HG02981 (cell line): ENCODE measurements around the gene SAP30.

Source experiments
- ATAC-seq: cut with Tn5 transposase; IDR thresholded peaks from one replicate; pipeline ENCODE4 v1.9.1; 2021; ENCODE audit warnings: mild to moderate bottlenecking, moderate library complexity; ENCODE audit not compliant: unreplicated experiment

Gene SAP30

GRCh38 chr4:173414456-173414855, 43.7 kb downstream of the SAP30 start:
- no peak for ATAC-seq

GRCh38 chr4:173415092-173415491, 44.3 kb downstream of the SAP30 start:
- ATAC-seq: no peak

GRCh38 chr4:173415885-173416653, 45.3 kb downstream of the SAP30 start:
- ATAC-seq: no peak

- no peak for ATAC-seq
Measured at GRCh38 chr4:173417833-173418232, 47.1 kb downstream of the SAP30 start.

GRCh38 chr4:173418639-173419038, 47.9 kb downstream of the SAP30 start:
- ATAC-seq: no peak

GRCh38 chr4:173420324-173420752, 49.6 kb downstream of the SAP30 start:
- peak; percentile 39 for ATAC-seq

GRCh38 chr4:173420801-173421200, 50.0 kb downstream of the SAP30 start:
- ATAC-seq: no peak

GRCh38 chr4:173424899-173425805, 54.4 kb downstream of the SAP30 start:
- no peak for ATAC-seq

GRCh38 chr4:173426064-173426463, 55.3 kb downstream of the SAP30 start:
- ATAC-seq: no peak
